Activated CD4-positive, alpha-beta T cell treated with anti-CD3 and anti-CD28 coated beads, Interleukin-2, amount 50 U/mL, for 4 hours (primary cell): ENCODE measurements around the gene RWDD4.

ENCODE experiments used
- DNase-seq, 2 experiments: peaks; one replicate each; pipeline ENCODE4 v3.0.0-alpha.2; 2020

Gene RWDD4

DNA sequence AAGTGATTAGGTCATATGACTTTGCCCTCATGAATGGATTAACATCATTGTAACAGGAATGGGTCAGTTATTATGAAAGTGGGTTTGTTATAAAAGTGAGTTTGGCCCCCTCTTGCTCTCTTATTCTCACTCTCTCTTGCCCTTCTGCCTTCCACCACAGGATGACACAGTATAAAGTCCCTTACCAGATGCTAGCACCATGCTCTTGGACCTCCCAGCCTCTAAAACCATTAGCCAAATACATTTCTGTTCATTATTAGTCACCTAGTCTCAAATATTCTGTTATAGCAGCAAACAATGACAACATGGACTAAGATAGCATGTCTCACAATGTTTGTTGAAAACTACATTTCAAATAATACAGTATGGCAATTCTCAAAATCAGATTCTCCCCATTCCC lies 59.7 kb downstream of the RWDD4 start:
- no peak for DNase-seq

DNA sequence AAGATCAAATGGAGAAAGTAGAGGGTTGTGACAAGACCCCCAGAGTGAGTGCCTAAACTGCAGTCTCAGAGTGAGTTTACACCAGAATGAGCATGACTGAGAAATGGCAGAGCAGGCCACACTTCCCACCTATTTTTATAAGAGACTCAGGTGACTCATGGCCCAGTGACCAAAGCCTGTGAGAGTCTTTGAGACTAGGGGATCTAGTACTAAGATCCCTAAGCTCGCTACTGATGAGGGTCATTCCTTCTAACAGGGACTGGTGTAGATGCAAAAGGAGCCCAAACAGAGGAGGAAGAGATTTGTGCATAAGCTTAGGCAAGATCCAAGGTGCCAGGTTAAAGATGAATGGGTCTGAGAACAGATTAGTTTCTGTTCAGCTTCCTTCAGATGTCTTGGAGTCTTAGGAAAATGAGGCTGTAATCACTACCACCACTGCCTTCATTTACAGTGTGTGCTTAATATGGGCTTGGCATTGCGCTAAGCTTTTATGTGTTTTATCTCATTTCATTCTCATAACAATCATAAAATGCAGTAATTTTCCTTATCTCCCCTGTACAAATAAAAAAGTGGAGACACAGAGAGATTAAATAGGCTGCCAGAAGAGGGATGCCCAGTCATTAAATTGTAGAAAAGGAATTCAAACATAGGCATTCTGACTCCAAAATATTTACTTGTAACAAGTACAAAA lies 62.8 kb downstream of the RWDD4 start:
- DNase-seq: no peak

DNA sequence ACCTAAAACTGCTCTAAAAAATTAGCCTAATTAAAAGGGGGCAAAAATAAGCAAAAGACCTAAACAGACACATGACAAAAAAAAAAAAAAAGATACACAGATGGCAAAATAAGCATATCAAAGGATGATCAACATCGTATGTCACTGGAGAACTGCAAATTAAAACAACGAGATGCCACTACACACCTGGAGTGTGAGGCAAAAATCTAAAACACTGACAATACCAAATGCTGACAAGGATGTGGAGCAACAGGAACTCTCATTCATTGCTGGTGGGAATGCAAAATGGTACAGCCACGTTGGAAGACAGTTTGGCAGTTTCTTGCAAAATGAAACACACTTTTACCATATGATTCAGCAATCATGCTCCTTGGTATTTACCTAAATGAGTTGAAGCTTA lies 64.2 kb downstream of the RWDD4 start:
- DNase-seq: no peak

DNA sequence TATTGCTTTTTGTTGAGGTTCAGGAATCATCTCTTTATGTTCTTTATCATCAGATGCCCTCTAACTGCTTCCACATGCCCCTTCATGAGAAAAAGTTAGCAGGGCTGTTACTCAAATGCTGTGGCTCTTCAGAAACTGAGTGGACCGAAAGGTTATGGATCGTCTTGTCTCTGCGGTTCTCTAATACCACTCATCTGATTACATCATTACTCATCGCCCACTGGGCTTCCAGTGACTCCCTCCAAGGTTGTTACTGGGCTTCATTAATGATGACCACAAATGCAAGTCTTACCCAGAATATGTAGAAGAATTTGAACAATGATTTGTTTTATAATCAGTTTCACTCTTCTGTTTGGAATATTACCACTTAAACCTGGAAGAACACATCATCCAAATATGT lies 67.7 kb downstream of the RWDD4 start:
- DNase-seq: no peak
